Skeletal muscle cell (primary cell): ENCODE measurements around the gene TMEM218.

Experiments
- DNase-seq: peaks from one replicate; pipeline ENCODE4 v3.0.0-alpha.2; 2010; ENCODE audit warnings: low read depth
- H3K4me3 ChIP-seq: 2 replicates; pipeline ENCODE4 v1.5.1; 2011; ENCODE audit warnings: low read depth, mild to moderate bottlenecking, control low read depth, low read length, moderate library complexity

The TMEM218 gene

DNA sequence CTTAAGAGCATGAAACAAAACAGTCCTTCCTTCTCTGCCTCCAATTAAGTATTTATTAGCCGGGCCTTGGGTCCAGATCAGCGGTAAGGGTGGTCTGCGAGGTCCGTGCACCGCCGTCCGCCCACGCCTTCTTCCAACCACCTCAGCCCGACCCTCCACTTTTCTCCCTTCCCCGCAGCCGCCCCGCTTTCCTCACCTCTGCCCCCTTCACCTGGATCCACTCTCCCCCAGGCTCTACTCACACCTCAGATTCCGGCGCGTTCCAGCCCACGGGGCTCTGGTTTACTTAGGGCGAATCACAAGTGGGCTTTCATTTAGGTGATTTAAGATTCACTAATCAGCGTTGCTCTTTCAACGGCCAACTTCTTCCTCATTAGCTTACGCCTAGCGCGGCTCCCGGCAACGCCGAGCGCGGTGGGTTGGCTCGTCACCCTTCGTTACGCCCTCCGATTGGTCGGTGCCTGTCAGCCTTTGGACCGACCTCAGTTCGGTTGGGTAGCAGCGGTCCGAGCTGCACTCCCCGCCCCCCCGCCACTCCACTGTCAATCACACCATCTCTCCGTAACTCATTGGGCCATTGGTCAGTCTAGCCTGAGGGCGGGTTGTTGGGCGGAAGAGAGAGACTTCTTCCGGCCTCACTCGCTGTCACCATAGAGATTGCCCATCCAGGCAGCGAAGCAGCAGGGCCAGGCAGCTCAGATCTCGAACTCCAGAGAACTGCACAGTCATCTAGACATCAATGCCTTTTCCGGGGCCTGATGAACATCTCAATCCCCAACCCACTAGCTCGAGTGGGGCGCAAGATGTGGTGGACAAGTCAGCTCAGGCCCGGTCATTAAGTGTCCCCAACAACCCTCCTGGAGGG, at the start of gene TMEM218:
Gene TMEM218 (minus strand): TSS at position 284 of the 865 bp plus-strand sequence. CDS start 9,385 bp downstream, outside the sequence.
- peak within 1 kb of the TSS; percentile 88 for H3K4me3 ChIP-seq
- peak; percentile 97 for DNase-seq

GRCh38 chr11:125157953-125158680, 46.7 kb upstream of the TMEM218 start:
- no peak for DNase-seq
- no peak overlapping the region for H3K4me3 ChIP-seq

GRCh38 chr11:125157118-125157733, 45.8 kb upstream of the TMEM218 start:
- no peak for DNase-seq
- H3K4me3 ChIP-seq = no peak overlapping the region

GRCh38 chr11:125156346-125157117, 45.1 kb upstream of the TMEM218 start:
- DNase-seq = no peak
- H3K4me3 ChIP-seq = no peak overlapping the region

DNA sequence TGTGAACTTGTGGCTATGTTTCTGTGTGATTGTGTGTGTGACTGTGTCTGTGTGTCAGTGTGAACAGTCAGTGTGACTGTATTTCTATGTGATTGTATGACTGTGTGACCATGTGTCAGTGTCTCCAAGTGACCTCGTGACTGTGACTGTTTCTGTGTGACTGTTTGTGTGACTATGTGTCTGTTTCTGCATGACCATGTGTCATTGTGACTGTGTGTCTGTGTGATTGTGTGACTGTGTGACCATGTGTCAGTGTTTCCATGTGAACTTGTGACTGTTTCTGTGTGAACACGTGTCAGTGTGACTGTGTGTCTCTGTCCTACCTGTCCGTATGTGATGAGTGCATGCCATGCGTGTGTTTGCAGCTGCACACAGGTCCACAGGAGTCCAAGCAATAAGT, 44.3 kb upstream of the TMEM218 start:
- H3K4me3 ChIP-seq = no peak overlapping the region
- DNase-seq = no peak

DNA sequence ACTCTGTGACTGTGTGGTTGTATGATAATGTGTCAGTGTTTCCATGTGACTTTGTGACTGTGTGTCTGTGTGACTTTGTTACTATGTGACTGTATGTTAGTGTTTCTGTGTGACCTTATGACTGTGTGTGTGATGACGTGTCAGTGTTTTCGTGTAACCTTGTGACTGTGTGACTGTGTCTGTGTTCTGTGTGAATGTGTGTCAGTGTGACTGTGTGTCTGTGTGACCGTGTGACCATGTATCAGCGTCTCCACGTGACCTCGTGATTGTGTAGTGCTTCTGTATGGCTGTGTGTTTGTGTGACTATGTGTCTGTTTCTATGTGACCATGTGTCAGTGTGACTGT, 43.6 kb upstream of the TMEM218 start:
- no peak for DNase-seq
- H3K4me3 ChIP-seq = no peak overlapping the region

- DNase-seq = no peak
- no peak overlapping the region for H3K4me3 ChIP-seq
Measured at GRCh38 chr11:125154378-125155099, 43.1 kb upstream of the TMEM218 start.

GRCh38 chr11:125153837-125154236, 42.4 kb upstream of the TMEM218 start:
- no peak overlapping the region for H3K4me3 ChIP-seq
- no peak for DNase-seq

- no peak for DNase-seq
Measured at GRCh38 chr11:125148743-125149142, 37.3 kb upstream of the TMEM218 start.

GRCh38 chr11:125148011-125148410, 36.6 kb upstream of the TMEM218 start:
- DNase-seq = no peak
- no peak overlapping the region for H3K4me3 ChIP-seq

More at GRCh38 chr11:125148743-125149142, 37.3 kb upstream of the TMEM218 start:
- H3K4me3 ChIP-seq = no peak overlapping the region

DNA sequence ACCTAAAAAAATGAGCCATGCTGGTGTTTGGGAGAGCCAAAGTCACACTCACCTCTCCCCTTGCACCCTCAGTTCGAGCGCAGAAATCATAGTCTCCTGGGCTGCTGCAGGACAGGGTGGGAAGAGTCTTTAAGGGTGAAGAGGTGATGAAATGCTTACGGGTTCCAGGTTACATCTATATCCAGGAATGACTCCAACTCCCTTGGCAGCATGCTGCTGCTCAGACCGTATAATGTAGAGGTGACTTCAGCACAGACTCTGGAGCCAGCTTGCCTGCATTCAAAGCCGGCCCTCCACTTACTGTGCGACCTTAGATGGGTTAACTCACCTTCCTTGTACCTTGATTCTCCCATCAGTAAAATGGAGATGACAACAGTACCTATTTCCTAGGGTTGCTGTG, 35.9 kb upstream of the TMEM218 start:
- no peak overlapping the region for H3K4me3 ChIP-seq
- DNase-seq = no peak

DNA sequence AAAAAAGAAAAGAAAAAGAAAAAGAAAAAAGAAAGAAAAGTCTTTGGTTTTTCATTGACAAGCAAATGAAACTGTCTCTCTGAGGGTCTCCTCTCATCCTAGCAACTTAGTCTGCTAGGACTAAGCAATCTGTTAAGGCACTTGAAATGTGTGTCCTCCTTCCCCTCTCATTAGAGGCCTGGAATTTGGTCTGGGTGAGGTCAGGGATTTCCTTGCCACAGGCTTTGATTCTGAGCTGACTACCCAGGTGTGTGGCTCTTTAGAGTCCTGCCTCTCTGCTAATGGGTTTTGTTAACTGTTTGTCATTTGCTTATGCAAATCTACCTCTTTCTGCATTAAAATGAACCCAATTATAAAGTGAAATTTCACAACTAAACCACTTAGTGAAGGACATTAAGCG, 34.8 kb upstream of the TMEM218 start:
- DNase-seq = no peak
- H3K4me3 ChIP-seq = no peak overlapping the region

DNA sequence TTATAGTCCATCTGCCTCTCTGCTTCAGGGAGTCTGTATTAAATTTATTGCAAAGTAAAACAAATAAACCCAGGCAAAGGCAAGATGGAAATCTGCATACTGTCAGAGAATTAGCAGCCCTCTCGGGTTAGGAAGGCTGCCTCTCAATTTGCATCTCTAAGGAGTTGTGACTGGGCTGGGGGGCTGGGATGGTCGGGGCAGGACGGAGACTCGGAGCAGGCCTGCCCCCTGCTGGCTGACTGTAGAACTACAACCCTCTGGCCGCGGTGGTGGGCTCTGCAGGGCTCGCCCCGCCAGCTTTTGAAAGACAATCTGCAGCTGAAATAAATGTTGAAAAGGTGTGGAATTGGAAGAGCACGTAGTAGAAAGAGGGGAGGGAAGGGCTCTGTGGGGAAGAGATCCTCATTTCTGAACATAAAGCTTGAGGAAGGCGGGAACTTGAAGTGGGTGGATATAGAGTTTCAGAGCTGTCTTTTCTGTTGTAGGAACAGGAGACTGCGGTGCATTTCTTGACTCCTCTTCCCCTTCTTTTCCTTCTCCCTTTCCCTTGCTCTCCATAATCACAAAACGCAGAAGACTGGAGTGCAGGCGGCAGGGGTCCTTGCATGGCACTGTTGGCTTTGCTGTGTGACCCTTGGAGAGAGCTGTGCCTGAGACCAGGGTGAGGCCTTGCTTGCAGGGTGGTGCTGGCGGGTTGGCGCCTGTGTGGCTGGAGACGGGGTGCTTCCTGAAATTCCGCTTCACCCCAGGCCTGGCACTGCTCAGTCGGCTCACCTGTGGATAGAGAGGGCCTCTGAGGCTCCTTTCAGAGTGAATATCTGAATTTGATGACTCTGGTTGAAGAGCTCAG, 30.5 kb upstream of the TMEM218 start:
- DNase-seq = no peak
- no peak overlapping the region for H3K4me3 ChIP-seq

DNA sequence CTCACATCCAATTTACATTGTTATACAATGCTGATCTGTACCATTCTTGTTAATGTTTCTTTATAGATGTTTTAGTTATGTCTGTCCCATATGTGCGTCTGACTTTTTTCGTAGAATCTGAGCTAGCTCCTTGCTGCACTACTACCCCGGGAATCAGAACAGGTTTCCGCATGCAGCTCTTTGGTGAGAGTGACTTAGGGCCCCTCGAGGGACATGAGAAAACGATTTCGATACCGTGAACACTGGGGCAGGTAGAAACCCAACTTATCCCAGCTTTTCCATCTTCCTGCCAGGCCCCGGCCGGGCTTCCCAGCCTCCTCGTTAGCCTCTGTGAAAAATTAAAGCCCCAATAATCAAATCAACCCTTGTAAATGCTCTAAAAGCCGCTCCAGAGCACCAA, 29.8 kb upstream of the TMEM218 start:
- no peak for DNase-seq
- H3K4me3 ChIP-seq = no peak overlapping the region

GRCh38 chr11:125140233-125140632, 28.8 kb upstream of the TMEM218 start:
- no peak for DNase-seq
- no peak overlapping the region for H3K4me3 ChIP-seq

GRCh38 chr11:125139778-125140177, 28.4 kb upstream of the TMEM218 start:
- DNase-seq = no peak
- H3K4me3 ChIP-seq = no peak overlapping the region

DNA sequence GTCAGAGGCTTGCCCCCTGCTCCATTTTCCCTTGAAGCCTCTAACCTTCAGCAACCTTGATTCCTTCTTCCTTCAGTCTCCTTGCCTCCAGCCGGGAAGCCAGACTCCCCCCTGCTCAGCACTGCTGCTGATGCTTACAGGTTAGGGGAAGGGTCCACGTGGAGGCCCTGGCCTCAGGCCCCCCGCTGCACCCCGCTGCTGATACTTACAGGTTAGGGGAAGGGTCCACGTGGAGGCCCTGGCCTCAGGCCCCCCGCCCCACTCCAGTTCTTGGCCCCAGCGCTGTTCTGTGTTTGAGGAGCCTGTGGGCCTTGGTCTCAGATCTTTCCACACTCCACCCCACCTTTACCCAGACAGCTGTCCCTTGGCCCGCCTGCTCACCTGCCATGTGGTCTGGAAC, 27.5 kb upstream of the TMEM218 start:
- H3K4me3 ChIP-seq = no peak overlapping the region
- no peak for DNase-seq

- H3K4me3 ChIP-seq = no peak overlapping the region
- no peak for DNase-seq
Measured at GRCh38 chr11:125136001-125136400, 24.6 kb upstream of the TMEM218 start.
